WTC11 (cell line): ENCODE results near the gene LAMC1. TPM values are rescaled to one million over a fixed set of nuclear protein-coding genes. Genes with fewer than 3 reads are reported as not detected.

Source experiments
- ATAC-seq: fragments of 200-7000 bp; cut with Tn5 transposase; 2 replicates; pipeline ENCODE4 v1.10.0; 2021; ENCODE audit warnings: mild to moderate bottlenecking, moderate library complexity
- CTCF ChIA-PET: fragments of 300-600 bp; sonication (Branson Sonifier 250); formaldehyde crosslinking; loops from one replicate; lab custom pipeline; 2021; ENCODE audit warnings: antibody characterized with exemption; lab: Charles Lee
- POLR2A ChIA-PET: fragments of 350-600 bp; sonication (Branson Sonifier 250); formaldehyde crosslinking; loops from one replicate; lab custom pipeline; 2021; ENCODE audit warnings: antibody characterized with exemption; lab: Charles Lee
- DNase-seq: peaks from one replicate; pipeline ENCODE4 v3.0.0; 2021; ENCODE audit warnings: low spot score
- H3K27ac Mint-ChIP-seq: 2 replicates; pipeline ENCODE4 v1.8.0; 2021; ENCODE audit warnings: mixed read lengths
- H3K27me3 Mint-ChIP-seq: 2 replicates; pipeline ENCODE4 v1.8.0; 2021; ENCODE audit warnings: low read depth, mild to moderate bottlenecking, moderate library complexity, mixed read lengths
- H3K36me3 Mint-ChIP-seq: 2 replicates; pipeline ENCODE4 v1.8.0; 2021; ENCODE audit warnings: mixed read lengths
- H3K4me1 Mint-ChIP-seq: 2 replicates; pipeline ENCODE4 v1.8.0; 2022; ENCODE audit warnings: mixed read lengths
- H3K4me3 Mint-ChIP-seq: 2 replicates; pipeline ENCODE4 v1.8.0; 2021; ENCODE audit warnings: mild to moderate bottlenecking, moderate library complexity, mixed read lengths
- H3K9me3 Mint-ChIP-seq: 2 replicates; pipeline ENCODE4 v1.8.0; 2021; ENCODE audit warnings: mixed read lengths
- ELF4 ChIP-seq: sonication (generic); formaldehyde crosslinking; IDR thresholded peaks from 2 replicates; pipeline ENCODE4 v1.8.1; 2022; ENCODE audit warnings: low read depth, mild to moderate bottlenecking, moderate library complexity, missing genetic modification reagents
- ETV6 ChIP-seq: sonication (generic); formaldehyde crosslinking; IDR thresholded peaks from 2 replicates; pipeline ENCODE4 v1.8.1; 2022; ENCODE audit warnings: mild to moderate bottlenecking, missing genetic modification reagents
- FOXJ3 ChIP-seq: sonication (generic); formaldehyde crosslinking; IDR thresholded peaks from 2 replicates; pipeline ENCODE4 v1.9.0; 2021; ENCODE audit warnings: missing genetic modification reagents, mild to moderate bottlenecking, borderline replicate concordance
- MYBL2 ChIP-seq: sonication (generic); formaldehyde crosslinking; IDR thresholded peaks from 2 replicates; pipeline ENCODE4 v1.8.1; 2023; ENCODE audit warnings: mild to moderate bottlenecking, moderate library complexity, missing genetic modification reagents
- SMAD3 ChIP-seq: sonication (generic); formaldehyde crosslinking; IDR thresholded peaks from 2 replicates; pipeline ENCODE4 v1.8.0; 2022; ENCODE audit warnings: missing genetic modification reagents, mild to moderate bottlenecking, borderline replicate concordance
- ZNF138 ChIP-seq: sonication (generic); formaldehyde crosslinking; conservative IDR thresholded peaks from 2 replicates; pipeline ENCODE4 v1.8.1; 2022; ENCODE audit warnings: mild to moderate bottlenecking, moderate library complexity, missing genetic modification reagents
- total RNA-seq: library from RNA; stranded (reverse); gene quantifications from 3 replicates; pipeline ENCODE4 v1.2.3, GENCODE V29; 2021
- TF ChIP-seq, protein P1 (sequence below): sonication (generic); formaldehyde crosslinking; IDR thresholded peaks from 2 replicates; pipeline ENCODE4 v1.8.1; 2023; ENCODE audit warnings: mild to moderate bottlenecking, missing genetic modification reagents
- TF ChIP-seq, protein P2 (sequence below): sonication (generic); formaldehyde crosslinking; IDR thresholded peaks from 2 replicates; pipeline ENCODE4 v1.8.1; 2022; ENCODE audit warnings: mild to moderate bottlenecking, missing genetic modification reagents, moderate library complexity, borderline replicate concordance
- TF ChIP-seq, protein P3 (sequence below): sonication (generic); formaldehyde crosslinking; IDR thresholded peaks from 2 replicates; pipeline ENCODE4 v1.8.0; 2023; ENCODE audit warnings: missing genetic modification reagents, mild to moderate bottlenecking, borderline replicate concordance
- TF ChIP-seq, protein P4 (sequence below): sonication (generic); formaldehyde crosslinking; IDR thresholded peaks from 2 replicates; pipeline ENCODE4 v1.8.0; 2022; ENCODE audit warnings: mild to moderate bottlenecking, missing genetic modification reagents
- TF ChIP-seq, protein P5 (sequence below): fragments of 200-600 bp; IDR thresholded peaks from 2 replicates; pipeline ENCODE4 v1.8.0; 2022; ENCODE audit warnings: antibody characterized with exemption
- TF ChIP-seq, protein P6 (sequence below): sonication (generic); formaldehyde crosslinking; IDR thresholded peaks from 2 replicates; pipeline ENCODE4 v1.8.1; 2023; ENCODE audit warnings: mild to moderate bottlenecking, missing genetic modification reagents, moderate library complexity

Gene LAMC1
- total RNA-seq, 1 experiment from 2014 or later: 162 TPM

DNA sequence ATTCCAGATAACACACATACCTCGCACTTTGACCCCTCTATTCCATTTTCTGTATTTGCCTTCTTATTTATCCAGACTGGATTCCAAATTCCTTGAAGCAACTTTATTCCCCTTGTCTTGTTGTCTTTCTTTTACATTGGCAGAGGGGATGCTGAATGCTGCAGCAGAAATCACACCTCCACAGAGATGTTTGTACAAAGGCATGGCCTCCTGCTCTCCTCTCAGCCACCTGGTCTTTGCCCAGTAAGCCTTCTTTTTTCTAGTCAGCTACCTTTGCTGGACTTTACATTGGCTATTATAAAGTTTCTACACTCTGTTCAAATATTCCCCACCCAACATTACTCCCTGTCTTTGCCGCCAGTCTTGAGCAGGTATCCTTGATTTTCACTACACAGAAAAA is 75.1 kb downstream of the LAMC1 start (continued):
- TF ChIP-seq, protein P1, sequence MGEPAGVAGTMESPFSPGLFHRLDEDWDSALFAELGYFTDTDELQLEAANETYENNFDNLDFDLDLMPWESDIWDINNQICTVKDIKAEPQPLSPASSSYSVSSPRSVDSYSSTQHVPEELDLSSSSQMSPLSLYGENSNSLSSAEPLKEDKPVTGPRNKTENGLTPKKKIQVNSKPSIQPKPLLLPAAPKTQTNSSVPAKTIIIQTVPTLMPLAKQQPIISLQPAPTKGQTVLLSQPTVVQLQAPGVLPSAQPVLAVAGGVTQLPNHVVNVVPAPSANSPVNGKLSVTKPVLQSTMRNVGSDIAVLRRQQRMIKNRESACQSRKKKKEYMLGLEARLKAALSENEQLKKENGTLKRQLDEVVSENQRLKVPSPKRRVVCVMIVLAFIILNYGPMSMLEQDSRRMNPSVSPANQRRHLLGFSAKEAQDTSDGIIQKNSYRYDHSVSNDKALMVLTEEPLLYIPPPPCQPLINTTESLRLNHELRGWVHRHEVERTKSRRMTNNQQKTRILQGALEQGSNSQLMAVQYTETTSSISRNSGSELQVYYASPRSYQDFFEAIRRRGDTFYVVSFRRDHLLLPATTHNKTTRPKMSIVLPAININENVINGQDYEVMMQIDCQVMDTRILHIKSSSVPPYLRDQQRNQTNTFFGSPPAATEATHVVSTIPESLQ (CRISPR knock-in tag): no peak
- TF ChIP-seq, protein P2, sequence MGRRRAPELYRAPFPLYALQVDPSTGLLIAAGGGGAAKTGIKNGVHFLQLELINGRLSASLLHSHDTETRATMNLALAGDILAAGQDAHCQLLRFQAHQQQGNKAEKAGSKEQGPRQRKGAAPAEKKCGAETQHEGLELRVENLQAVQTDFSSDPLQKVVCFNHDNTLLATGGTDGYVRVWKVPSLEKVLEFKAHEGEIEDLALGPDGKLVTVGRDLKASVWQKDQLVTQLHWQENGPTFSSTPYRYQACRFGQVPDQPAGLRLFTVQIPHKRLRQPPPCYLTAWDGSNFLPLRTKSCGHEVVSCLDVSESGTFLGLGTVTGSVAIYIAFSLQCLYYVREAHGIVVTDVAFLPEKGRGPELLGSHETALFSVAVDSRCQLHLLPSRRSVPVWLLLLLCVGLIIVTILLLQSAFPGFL: no peak
- TF ChIP-seq MYBL2 (CRISPR knock-in tag): no peak
- TF ChIP-seq ELF4 (CRISPR knock-in tag): no peak
- TF ChIP-seq, protein P3, sequence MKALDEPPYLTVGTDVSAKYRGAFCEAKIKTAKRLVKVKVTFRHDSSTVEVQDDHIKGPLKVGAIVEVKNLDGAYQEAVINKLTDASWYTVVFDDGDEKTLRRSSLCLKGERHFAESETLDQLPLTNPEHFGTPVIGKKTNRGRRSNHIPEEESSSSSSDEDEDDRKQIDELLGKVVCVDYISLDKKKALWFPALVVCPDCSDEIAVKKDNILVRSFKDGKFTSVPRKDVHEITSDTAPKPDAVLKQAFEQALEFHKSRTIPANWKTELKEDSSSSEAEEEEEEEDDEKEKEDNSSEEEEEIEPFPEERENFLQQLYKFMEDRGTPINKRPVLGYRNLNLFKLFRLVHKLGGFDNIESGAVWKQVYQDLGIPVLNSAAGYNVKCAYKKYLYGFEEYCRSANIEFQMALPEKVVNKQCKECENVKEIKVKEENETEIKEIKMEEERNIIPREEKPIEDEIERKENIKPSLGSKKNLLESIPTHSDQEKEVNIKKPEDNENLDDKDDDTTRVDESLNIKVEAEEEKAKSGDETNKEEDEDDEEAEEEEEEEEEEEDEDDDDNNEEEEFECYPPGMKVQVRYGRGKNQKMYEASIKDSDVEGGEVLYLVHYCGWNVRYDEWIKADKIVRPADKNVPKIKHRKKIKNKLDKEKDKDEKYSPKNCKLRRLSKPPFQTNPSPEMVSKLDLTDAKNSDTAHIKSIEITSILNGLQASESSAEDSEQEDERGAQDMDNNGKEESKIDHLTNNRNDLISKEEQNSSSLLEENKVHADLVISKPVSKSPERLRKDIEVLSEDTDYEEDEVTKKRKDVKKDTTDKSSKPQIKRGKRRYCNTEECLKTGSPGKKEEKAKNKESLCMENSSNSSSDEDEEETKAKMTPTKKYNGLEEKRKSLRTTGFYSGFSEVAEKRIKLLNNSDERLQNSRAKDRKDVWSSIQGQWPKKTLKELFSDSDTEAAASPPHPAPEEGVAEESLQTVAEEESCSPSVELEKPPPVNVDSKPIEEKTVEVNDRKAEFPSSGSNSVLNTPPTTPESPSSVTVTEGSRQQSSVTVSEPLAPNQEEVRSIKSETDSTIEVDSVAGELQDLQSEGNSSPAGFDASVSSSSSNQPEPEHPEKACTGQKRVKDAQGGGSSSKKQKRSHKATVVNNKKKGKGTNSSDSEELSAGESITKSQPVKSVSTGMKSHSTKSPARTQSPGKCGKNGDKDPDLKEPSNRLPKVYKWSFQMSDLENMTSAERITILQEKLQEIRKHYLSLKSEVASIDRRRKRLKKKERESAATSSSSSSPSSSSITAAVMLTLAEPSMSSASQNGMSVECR: no peak
- TF ChIP-seq, protein P4, sequence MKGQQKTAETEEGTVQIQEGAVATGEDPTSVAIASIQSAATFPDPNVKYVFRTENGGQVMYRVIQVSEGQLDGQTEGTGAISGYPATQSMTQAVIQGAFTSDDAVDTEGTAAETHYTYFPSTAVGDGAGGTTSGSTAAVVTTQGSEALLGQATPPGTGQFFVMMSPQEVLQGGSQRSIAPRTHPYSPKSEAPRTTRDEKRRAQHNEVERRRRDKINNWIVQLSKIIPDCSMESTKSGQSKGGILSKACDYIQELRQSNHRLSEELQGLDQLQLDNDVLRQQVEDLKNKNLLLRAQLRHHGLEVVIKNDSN (CRISPR knock-in tag): no peak
- TF ChIP-seq ZNF138 (CRISPR knock-in tag): no peak
- no peak for TF ChIP-seq ETV6 (CRISPR knock-in tag)
- TF ChIP-seq, protein P5, sequence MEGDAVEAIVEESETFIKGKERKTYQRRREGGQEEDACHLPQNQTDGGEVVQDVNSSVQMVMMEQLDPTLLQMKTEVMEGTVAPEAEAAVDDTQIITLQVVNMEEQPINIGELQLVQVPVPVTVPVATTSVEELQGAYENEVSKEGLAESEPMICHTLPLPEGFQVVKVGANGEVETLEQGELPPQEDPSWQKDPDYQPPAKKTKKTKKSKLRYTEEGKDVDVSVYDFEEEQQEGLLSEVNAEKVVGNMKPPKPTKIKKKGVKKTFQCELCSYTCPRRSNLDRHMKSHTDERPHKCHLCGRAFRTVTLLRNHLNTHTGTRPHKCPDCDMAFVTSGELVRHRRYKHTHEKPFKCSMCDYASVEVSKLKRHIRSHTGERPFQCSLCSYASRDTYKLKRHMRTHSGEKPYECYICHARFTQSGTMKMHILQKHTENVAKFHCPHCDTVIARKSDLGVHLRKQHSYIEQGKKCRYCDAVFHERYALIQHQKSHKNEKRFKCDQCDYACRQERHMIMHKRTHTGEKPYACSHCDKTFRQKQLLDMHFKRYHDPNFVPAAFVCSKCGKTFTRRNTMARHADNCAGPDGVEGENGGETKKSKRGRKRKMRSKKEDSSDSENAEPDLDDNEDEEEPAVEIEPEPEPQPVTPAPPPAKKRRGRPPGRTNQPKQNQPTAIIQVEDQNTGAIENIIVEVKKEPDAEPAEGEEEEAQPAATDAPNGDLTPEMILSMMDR: no peak
- TF ChIP-seq SMAD3 (CRISPR knock-in tag): no peak

DNA sequence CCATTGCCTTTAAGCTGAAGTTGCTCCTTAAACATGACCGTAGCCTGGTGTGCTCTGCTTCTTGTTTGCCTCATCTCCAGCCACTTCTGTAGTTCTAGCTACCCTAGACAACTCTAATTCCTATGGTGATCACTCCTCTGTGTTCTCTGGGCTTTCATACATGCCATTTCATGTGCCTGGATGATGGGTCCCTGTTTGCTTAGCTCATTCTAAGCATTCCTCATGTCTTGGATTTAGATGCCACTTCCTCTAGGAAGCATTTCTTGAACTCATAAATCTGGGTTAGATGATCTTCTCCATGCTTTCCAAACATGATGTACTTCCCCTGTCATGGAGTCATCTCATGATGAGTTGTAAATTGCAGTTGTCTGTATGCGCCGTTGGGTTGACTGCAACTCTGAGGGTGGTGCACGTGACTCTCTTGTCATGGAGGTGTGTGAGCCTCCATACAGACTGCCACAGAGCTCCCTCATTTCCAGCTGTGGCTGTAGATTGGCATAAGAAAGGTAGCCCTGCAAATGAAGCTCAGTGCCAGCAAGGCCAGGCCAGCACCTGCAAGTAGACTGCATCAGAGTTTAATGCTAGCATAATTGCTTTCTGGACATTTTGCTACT is 77.2 kb downstream of the LAMC1 start:
- CTCF ChIA-PET: interaction anchor here (0.8 kb wide), 1 partner anchor 134 kb away, joined by 3 read pairs; no protein-coding TSS in a partner anchor
- POLR2A ChIA-PET: interaction anchor here (0.5 kb wide), 1 partner anchor 65 kb away, joined by 3 read pairs; no protein-coding TSS in a partner anchor
- no peak for TF ChIP-seq FOXJ3 (CRISPR knock-in tag)
- TF ChIP-seq, protein P6, sequence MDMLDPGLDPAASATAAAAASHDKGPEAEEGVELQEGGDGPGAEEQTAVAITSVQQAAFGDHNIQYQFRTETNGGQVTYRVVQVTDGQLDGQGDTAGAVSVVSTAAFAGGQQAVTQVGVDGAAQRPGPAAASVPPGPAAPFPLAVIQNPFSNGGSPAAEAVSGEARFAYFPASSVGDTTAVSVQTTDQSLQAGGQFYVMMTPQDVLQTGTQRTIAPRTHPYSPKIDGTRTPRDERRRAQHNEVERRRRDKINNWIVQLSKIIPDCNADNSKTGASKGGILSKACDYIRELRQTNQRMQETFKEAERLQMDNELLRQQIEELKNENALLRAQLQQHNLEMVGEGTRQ: peak; percentile 69
- ATAC-seq (peak; percentile 64), DNase-seq (no peak)
- Mint-ChIP-seq H3K4me3 (no peak overlapping the region), H3K27ac (no peak overlapping the region), H3K9me3 (no peaks in the 10 kb centered on the region), H3K36me3 (peaks cover 5% of the 10 kb centered on the region; the same call in 1 of the 2 replicates), H3K4me1 (peaks cover 7% of the 10 kb centered on the region; the same call in 1 of the 2 replicates), H3K27me3 (no peaks in the 10 kb centered on the region)
